T-helper 2 cell treated with Interferon-gamma antibody and Interleukin-4, amounts not matched to agents 5 μg/mL and 100 μg/mL, for 36 hours (primary cell): ENCODE results near the gene ACACA.

Experiments
- DNase-seq: peaks from one replicate; pipeline ENCODE4 v3.0.0; 2021; ENCODE audit warnings: low spot score
- H3K27ac Mint-ChIP-seq: one replicate; pipeline ENCODE4 v1.8.0; 2021; ENCODE audit warnings: mild to moderate bottlenecking, mixed read lengths
- H3K27me3 Mint-ChIP-seq: one replicate; pipeline ENCODE4 v1.8.0; 2021; ENCODE audit warnings: low read depth, mixed read lengths
- H3K36me3 Mint-ChIP-seq: one replicate; pipeline ENCODE4 v1.8.0; 2021; ENCODE audit warnings: low read depth, mixed read lengths
- H3K4me1 Mint-ChIP-seq: one replicate; pipeline ENCODE4 v1.8.0; 2021; ENCODE audit warnings: low read depth, mixed read lengths
- H3K4me3 Mint-ChIP-seq: one replicate; pipeline ENCODE4 v1.8.0; 2022; ENCODE audit warnings: mild to moderate bottlenecking, moderate library complexity, mixed read lengths
- H3K9me3 Mint-ChIP-seq: one replicate; pipeline ENCODE4 v1.8.0; 2021; ENCODE audit warnings: mixed read lengths

ACACA gene

GRCh38 chr17:37137906-37138514 lies 268.6 kb downstream of the ACACA start:
- H3K9me3 Mint-ChIP-seq: no peaks in the 10 kb centered on the region
- DNase-seq: no peak
- peaks cover 3% of the 10 kb centered on the region for H3K4me1 Mint-ChIP-seq
- H3K27me3 Mint-ChIP-seq: no peaks in the 10 kb centered on the region
- no peak overlapping the region for H3K27ac Mint-ChIP-seq
- H3K36me3 Mint-ChIP-seq: peaks cover 8% of the 10 kb centered on the region
- H3K4me3 Mint-ChIP-seq: no peak overlapping the region

- H3K4me3 Mint-ChIP-seq: no peak overlapping the region
- peaks cover 4% of the 10 kb centered on the region for H3K36me3 Mint-ChIP-seq
- H3K4me1 Mint-ChIP-seq: peaks cover 3% of the 10 kb centered on the region
- no peak overlapping the region for H3K27ac Mint-ChIP-seq
- H3K9me3 Mint-ChIP-seq: no peaks in the 10 kb centered on the region
- DNase-seq: no peak
- H3K27me3 Mint-ChIP-seq: no peaks in the 10 kb centered on the region
These were observed 269.5 kb downstream of the ACACA start for GRCh38 chr17:37137070-37137610.

DNA sequence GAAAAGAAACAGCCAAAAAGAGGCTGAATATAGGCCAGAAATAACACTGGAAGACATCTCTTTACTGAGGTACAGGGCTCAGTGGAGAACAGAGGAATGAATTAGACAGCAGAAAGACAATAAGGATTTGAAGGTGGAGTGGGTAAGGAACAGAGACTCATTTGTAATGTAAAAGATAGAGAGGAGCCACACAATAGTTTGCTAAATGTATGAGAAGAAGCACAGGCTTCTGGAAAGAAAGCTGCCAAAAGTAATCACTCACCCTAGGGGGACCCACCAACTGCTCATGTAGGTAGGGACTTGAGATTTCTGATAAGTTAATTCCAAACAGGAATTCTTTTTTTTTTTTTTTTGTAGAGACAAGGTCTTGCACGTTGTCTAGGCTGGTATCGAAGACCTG lies 271.1 kb downstream of the ACACA start:
- no peak overlapping the region for H3K27ac Mint-ChIP-seq
- no peaks in the 10 kb centered on the region for H3K9me3 Mint-ChIP-seq
- peaks cover 4% of the 10 kb centered on the region for H3K36me3 Mint-ChIP-seq
- peaks cover 3% of the 10 kb centered on the region for H3K4me1 Mint-ChIP-seq
- DNase-seq: no peak
- no peaks in the 10 kb centered on the region for H3K27me3 Mint-ChIP-seq
- no peak overlapping the region for H3K4me3 Mint-ChIP-seq

- Mint-ChIP-seq H3K4me1 (peaks cover 3% of the 10 kb centered on the region), H3K27me3 (no peaks in the 10 kb centered on the region), H3K9me3 (no peaks in the 10 kb centered on the region), H3K4me3 (no peak overlapping the region), H3K36me3 (peaks cover 2% of the 10 kb centered on the region), H3K27ac (no peak overlapping the region)
- DNase-seq: no peak
These were observed 272.6 kb downstream of the ACACA start for GRCh38 chr17:37134050-37134449.

DNA sequence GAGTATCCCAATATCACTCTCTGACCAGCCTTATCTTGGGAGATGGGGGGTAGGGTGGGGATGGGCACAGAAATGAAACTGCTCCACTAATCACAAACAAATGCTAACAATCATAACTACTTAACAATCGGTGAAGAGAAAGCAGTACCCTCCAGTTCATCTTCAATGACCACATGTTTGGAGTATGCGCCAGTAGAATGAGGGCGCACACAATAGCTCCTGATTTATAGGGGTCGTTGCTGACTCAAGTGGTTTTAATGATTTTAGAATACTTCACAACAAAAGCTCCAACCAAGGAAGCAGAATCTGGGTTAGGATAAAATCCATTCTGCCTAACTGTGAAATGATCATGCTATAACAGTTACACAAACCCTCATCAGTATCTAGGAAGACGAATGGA lies 273.5 kb downstream of the ACACA start:
- no peak overlapping the region for H3K4me3 Mint-ChIP-seq
- no peak overlapping the region for H3K27ac Mint-ChIP-seq
- DNase-seq: no peak
- peaks cover 3% of the 10 kb centered on the region for H3K4me1 Mint-ChIP-seq
- no peaks in the 10 kb centered on the region for H3K27me3 Mint-ChIP-seq
- H3K9me3 Mint-ChIP-seq: no peaks in the 10 kb centered on the region
- H3K36me3 Mint-ChIP-seq: no peaks in the 10 kb centered on the region

DNA sequence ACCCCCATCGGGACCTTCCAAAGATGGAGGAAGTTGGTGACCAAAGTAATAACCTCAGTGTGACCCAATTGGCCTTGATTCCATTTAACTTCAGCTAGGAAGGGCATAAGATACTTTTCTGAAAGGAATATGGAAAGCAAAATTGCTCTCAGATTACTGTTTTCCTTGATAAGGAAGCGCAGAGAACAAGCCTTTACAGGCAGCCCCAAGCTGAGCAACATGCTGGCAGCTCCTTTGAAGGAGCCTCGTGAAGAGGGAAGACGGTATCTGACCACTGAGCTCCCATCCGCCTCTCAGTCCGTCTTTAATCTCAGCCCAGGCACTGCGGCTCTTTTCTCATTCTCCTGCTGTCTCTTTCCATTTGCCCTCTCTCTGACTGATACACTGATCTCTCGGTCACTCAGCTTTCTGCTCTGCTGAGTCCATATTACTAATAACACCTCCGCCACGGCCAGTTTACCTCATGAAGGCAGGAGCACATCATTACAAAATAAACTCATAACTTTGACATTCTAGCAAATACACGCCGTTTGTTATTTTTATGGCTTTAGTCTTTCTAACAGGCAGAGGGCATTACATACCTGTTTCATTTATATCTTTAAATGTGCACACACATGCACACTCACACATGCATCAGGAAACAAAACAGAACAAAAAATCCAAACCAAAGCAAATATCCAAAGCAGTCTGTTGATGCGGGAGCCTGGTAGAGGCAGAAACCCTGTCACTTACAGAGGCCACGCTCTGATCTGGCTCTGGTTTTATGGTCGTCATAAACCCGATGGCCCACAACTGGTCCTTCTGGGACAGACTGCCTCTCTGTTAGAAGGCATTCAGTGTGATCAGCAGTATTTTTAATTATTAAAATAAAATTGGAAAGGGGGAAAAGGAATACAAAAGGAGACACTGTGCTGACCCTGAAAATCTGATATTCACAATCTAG lies 274.7 kb downstream of the ACACA start:
- no peak for DNase-seq
- Mint-ChIP-seq H3K27ac (no peak overlapping the region), H3K27me3 (no peaks in the 10 kb centered on the region), H3K9me3 (no peaks in the 10 kb centered on the region), H3K4me1 (peaks cover 3% of the 10 kb centered on the region), H3K36me3 (peaks cover 3% of the 10 kb centered on the region), H3K4me3 (no peak overlapping the region)

GRCh38 chr17:37130984-37131446 lies 275.6 kb downstream of the ACACA start:
- Mint-ChIP-seq H3K27me3 (no peaks in the 10 kb centered on the region), H3K4me1 (peaks cover 3% of the 10 kb centered on the region), H3K4me3 (no peak overlapping the region), H3K9me3 (no peaks in the 10 kb centered on the region), H3K36me3 (peaks cover 6% of the 10 kb centered on the region), H3K27ac (no peak overlapping the region)
- no peak for DNase-seq

DNA sequence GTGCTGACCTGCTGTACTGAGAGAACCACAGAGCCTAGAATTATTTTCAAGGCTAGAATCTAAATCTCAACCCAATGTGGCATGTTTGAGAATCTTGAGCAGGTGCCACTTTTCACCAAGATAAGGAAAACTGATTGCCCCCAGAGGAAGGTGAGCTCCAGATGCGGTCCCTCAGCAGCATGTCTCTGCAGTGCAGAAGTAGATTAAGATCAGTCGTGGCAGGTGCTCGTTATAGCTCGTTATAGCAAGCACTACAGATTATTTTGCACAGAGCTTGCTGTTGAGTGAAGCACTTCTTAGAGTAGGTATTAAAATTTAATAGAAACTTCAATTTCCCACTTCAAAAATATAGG lies 281.8 kb downstream of the ACACA start:
- Mint-ChIP-seq H3K4me1 (no peaks in the 10 kb centered on the region), H3K4me3 (no peak overlapping the region), H3K36me3 (peaks cover 28% of the 10 kb centered on the region), H3K27me3 (no peaks in the 10 kb centered on the region), H3K9me3 (no peaks in the 10 kb centered on the region), H3K27ac (no peak overlapping the region)
- no peak for DNase-seq

DNA sequence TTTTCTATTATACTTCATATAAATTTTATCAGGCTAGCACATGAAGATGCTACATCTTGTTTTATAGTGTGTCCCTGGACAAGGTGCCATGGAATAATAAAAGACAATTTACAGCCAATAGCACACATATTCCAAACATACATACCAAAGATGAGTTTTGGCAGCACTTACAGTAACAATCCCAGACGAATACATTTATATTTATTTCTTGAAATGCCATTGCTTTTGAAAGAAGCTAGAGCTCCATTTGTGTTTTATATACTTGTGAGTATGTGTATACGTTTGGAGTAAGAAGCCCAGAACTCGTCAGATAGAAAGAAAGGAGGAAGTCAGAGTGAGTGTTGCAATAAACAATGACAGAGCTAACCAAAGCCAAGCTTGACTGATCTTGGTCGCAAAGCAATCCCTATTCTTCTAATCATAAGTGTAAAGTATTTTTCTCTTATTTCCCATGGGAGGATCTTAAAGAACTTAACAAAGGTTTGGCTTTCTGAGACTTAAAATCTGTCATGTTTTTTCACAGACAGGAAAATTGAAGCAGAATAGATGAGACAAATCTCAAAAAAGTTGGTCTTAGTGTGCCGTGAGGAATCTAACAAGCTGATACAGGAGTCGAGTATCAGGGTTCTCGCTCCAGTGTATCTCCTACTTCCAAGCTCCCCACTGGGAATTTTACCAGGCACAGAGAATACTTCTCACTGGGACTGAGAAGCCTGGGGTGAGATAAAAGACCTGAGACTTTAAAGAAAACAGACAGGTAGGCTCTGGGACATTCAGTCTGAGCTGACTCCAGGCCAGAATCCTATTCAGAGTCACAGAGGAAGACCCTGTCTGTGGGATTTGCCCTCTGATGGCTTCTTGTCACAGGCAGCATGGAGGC lies 282.5 kb downstream of the ACACA start:
- DNase-seq: no peak
- Mint-ChIP-seq H3K36me3 (peaks cover 28% of the 10 kb centered on the region), H3K4me3 (no peak overlapping the region), H3K9me3 (no peaks in the 10 kb centered on the region), H3K27ac (no peak overlapping the region), H3K4me1 (no peaks in the 10 kb centered on the region), H3K27me3 (no peaks in the 10 kb centered on the region)

GRCh38 chr17:37123386-37123785 lies 283.2 kb downstream of the ACACA start:
- Mint-ChIP-seq H3K9me3 (no peaks in the 10 kb centered on the region), H3K4me3 (no peak overlapping the region), H3K27ac (no peak overlapping the region), H3K4me1 (no peaks in the 10 kb centered on the region), H3K27me3 (no peaks in the 10 kb centered on the region), H3K36me3 (peaks cover 28% of the 10 kb centered on the region)
- DNase-seq: no peak

DNA sequence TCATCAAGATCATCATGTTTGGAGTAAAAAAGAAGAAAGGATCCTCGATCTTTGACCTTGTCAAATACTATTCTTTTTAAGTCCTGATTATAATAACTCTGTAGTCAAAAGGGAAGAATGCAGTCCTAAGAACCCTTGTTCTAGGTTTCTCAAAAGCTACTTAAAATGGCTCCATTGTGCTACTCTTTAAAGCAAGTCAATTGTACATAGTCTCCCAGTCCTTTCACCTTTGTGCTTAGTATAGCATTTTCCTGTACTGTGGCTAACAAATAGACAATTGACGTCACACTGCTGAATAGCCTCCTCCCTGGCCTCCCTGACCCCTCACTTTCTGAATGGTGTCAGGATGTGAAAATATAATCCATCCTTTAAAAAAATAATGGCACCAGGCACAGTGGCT lies 285.0 kb downstream of the ACACA start:
- H3K36me3 Mint-ChIP-seq: peaks cover 22% of the 10 kb centered on the region
- no peak overlapping the region for H3K4me3 Mint-ChIP-seq
- H3K27me3 Mint-ChIP-seq: no peaks in the 10 kb centered on the region
- no peaks in the 10 kb centered on the region for H3K4me1 Mint-ChIP-seq
- no peaks in the 10 kb centered on the region for H3K9me3 Mint-ChIP-seq
- H3K27ac Mint-ChIP-seq: no peak overlapping the region
- DNase-seq: no peak

GRCh38 chr17:37118366-37119137 lies 288.1 kb downstream of the ACACA start:
- Mint-ChIP-seq H3K4me3 (no peak overlapping the region), H3K27me3 (no peaks in the 10 kb centered on the region), H3K36me3 (peaks cover 16% of the 10 kb centered on the region), H3K4me1 (no peaks in the 10 kb centered on the region), H3K27ac (no peak overlapping the region), H3K9me3 (no peaks in the 10 kb centered on the region)
- DNase-seq: no peak
